Adrenal gland (tissue), 5 donors: ENCODE measurements around the gene ERC1.

ENCODE experiments used
- POLR2A ChIP-seq, 2 donors: fragments of 450-650 bp; IDR thresholded peaks; one replicate each; pipeline ENCODE4 v1.6.1; 2017; ENCODE audit warnings: antibody characterized with exemption in 2 of 2, mild to moderate bottlenecking in 2 of 2, moderate library complexity in 1 of 2
- TF ChIP-seq, protein P1 (sequence below), 6 experiments: fragments of 450-650 bp in 4 of 6; fragments of 200-600 bp in 2 of 6; sonication (generic) in 1 of 6; IDR thresholded peaks; 1 replicate in 5 of 6; 2 replicates in 1 of 6; pipeline versions ENCODE4 v1.5.1 to v1.8.0; 2016 to 2021; ENCODE audit warnings: antibody characterized with exemption in 6 of 6, mild to moderate bottlenecking in 2 of 6, moderate library complexity in 1 of 6
- donor health status: DM: no; HTN: no; CAD: no.

DNA sequence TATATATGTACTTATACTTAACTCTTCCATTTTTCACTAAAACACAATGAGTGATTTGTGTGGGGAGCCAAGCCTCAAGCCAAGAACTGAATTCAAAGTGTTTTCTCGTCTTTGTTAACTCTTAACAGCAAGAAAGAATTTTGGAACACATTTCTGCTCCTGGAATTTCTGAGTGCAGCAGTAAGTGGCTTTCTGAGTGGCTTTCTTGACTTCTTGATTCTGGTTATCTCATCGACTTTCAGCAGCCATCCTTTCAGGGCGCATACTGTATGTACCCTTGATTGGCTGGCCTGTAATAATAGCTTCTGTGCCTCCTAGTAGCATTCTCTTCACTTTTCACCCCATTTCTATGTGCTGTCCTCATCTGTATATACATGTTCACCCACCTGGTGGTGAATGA, 446.0 kb downstream of the ERC1 start:
- no peak for TF ChIP-seq POLR2A (IDR thresholded peaks at IDR 0.05)
- TF ChIP-seq, protein P1, sequence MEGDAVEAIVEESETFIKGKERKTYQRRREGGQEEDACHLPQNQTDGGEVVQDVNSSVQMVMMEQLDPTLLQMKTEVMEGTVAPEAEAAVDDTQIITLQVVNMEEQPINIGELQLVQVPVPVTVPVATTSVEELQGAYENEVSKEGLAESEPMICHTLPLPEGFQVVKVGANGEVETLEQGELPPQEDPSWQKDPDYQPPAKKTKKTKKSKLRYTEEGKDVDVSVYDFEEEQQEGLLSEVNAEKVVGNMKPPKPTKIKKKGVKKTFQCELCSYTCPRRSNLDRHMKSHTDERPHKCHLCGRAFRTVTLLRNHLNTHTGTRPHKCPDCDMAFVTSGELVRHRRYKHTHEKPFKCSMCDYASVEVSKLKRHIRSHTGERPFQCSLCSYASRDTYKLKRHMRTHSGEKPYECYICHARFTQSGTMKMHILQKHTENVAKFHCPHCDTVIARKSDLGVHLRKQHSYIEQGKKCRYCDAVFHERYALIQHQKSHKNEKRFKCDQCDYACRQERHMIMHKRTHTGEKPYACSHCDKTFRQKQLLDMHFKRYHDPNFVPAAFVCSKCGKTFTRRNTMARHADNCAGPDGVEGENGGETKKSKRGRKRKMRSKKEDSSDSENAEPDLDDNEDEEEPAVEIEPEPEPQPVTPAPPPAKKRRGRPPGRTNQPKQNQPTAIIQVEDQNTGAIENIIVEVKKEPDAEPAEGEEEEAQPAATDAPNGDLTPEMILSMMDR (IDR thresholded peaks at IDR 0.05): no peak
